Measurements from ENCODE around the gene ATL3. TPM values are rescaled to one million over a fixed set of nuclear protein-coding genes. Genes with fewer than 3 reads are reported as not detected.

ATL3 gene
- polyA plus RNA-seq (2011; rRNA removed) (36.1 and 64.8 TPM in 2 replicates), polyA minus RNA-seq (2011; rRNA and poly(A)+ RNA removed) (49.8 and 61.1 TPM in 2 replicates)

GRCh38 chr11:63671322-63672155, at the start of gene ATL3:
Gene ATL3, minus strand, starts transcription at chr11:63671376. Its CDS starts 41 bp downstream, at chr11:63671335.
- POLR2A ChIA-PET: interaction anchor here (1.9 kb wide), 1 partner anchor 10 kb away, joined by 6 read pairs; the partner anchor contains the start of gene RTN3

DNA sequence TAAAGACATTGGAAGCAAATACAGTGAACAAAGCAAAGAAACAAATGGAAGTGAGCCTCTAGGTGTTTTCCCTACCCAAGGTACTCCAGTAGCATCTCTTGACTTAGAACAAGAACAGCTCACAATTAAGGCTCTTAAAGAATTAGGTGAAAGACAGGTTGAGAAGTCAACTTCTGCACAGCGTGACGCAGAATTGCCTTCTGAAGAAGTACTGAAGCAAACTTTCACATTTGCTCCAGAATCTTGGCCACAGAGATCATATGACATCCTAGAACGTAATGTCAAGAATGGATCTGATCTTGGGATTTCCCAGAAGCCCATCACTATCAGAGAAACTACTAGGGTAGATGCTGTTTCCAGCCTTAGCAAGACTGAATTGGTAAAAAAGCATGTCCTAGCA, 49.4 kb upstream of the ATL3 start:
- Histone ChIP-seq H3K27me3 (ENCODE audit: control insufficient read depth, insufficient read depth, low read length) (no peaks in the 10 kb centered on the region), H3K4me3 (ENCODE audit: low read depth, low read length) (no peak overlapping the region), H3K36me3 (ENCODE audit: control insufficient read depth, insufficient read depth, low read length) (no peaks in the 10 kb centered on the region)
- no peak for TF ChIP-seq CTCF (IDR thresholded peaks at IDR 0.05; ENCODE audit: insufficient read depth, low read depth, low read length)
- ChIA-PET CTCF (interaction anchor here (1.1 kb wide), 1 partner anchor 82 kb away, joined by 3 read pairs; no protein-coding TSS in a partner anchor), POLR2A (no interaction called here)
- DNase-seq (ENCODE audit: low read depth): no peak

More at GRCh38 chr11:63671322-63672155, at the start of gene ATL3:
- no peaks in the 10 kb centered on the region for H3K36me3 ChIP-seq (ENCODE audit: control insufficient read depth, insufficient read depth, low read length)
- no peaks in the 10 kb centered on the region for H3K27me3 ChIP-seq (ENCODE audit: control insufficient read depth, insufficient read depth, low read length)
- 0 out of 2 replicates have a peak, but pooled peaks have one; percentile 11 for TF ChIP-seq CTCF (IDR thresholded peaks at IDR 0.05; ENCODE audit: insufficient read depth, low read depth, low read length)
- peak within 1 kb of the TSS; percentile 83 for H3K4me3 ChIP-seq (ENCODE audit: low read depth, low read length)
- peak; percentile 69 for DNase-seq (ENCODE audit: low read depth)
- CTCF ChIA-PET: interaction anchor here (0.9 to 1.9 kb wide), 8 partner anchors 10 to 48 kb away, joined by 3 to 6 read pairs (median 4); partner anchors contain the start of gene RTN3

GRCh38 chr11:63719987-63720386, 48.8 kb upstream of the ATL3 start:
- no peaks in the 10 kb centered on the region for H3K27me3 ChIP-seq (ENCODE audit: control insufficient read depth, insufficient read depth, low read length)
- H3K4me3 ChIP-seq (ENCODE audit: low read depth, low read length): no peak overlapping the region
- no peak for DNase-seq (ENCODE audit: low read depth)
- H3K36me3 ChIP-seq (ENCODE audit: control insufficient read depth, insufficient read depth, low read length): no peaks in the 10 kb centered on the region
- ChIA-PET POLR2A (no interaction called here), CTCF (interaction anchor here (1.1 to 1.6 kb wide), 2 partner anchors 18 to 81 kb away, joined by 3 read pairs; no protein-coding TSS in a partner anchor)
- TF ChIP-seq CTCF (IDR thresholded peaks at IDR 0.05; ENCODE audit: insufficient read depth, low read depth, low read length): no peak

GRCh38 chr11:63719001-63719400, 47.8 kb upstream of the ATL3 start:
- DNase-seq (ENCODE audit: low read depth): no peak
- H3K36me3 ChIP-seq (ENCODE audit: control insufficient read depth, insufficient read depth, low read length): no peaks in the 10 kb centered on the region
- ChIA-PET CTCF (interaction anchor here (0.8 to 1.6 kb wide), 2 partner anchors 19 to 48 kb away, joined by 3 read pairs; partner anchors contain the start of gene ATL3), POLR2A (no interaction called here)
- TF ChIP-seq CTCF (IDR thresholded peaks at IDR 0.05; ENCODE audit: insufficient read depth, low read depth, low read length): no peak
- no peak overlapping the region for H3K4me3 ChIP-seq (ENCODE audit: low read depth, low read length)
- no peaks in the 10 kb centered on the region for H3K27me3 ChIP-seq (ENCODE audit: control insufficient read depth, insufficient read depth, low read length)

GRCh38 chr11:63716046-63716445, 44.9 kb upstream of the ATL3 start:
- ChIA-PET CTCF (interaction anchor here (0.5 to 2.2 kb wide), 4 partner anchors 20 to 74 kb away, joined by 3 to 9 read pairs (median 3); no protein-coding TSS in a partner anchor), POLR2A (interaction anchor here (0.5 kb wide), 1 partner anchor 9 kb away, joined by 4 read pairs; no protein-coding TSS in a partner anchor)
- no peak for TF ChIP-seq CTCF (IDR thresholded peaks at IDR 0.05; ENCODE audit: insufficient read depth, low read depth, low read length)
- Histone ChIP-seq H3K4me3 (ENCODE audit: low read depth, low read length) (no peak overlapping the region), H3K27me3 (ENCODE audit: control insufficient read depth, insufficient read depth, low read length) (no peaks in the 10 kb centered on the region), H3K36me3 (ENCODE audit: control insufficient read depth, insufficient read depth, low read length) (no peaks in the 10 kb centered on the region)
- DNase-seq (ENCODE audit: low read depth): no peak

All from BJ (cell line).